HG03520 (cell line): ENCODE data around the gene DAPK1.

Source experiments
- ATAC-seq: cut with Tn5 transposase; IDR thresholded peaks from one replicate; pipeline ENCODE4 v1.9.1; 2021; ENCODE audit warnings: mild to moderate bottlenecking, moderate library complexity; ENCODE audit not compliant: unreplicated experiment

The DAPK1 gene

DNA sequence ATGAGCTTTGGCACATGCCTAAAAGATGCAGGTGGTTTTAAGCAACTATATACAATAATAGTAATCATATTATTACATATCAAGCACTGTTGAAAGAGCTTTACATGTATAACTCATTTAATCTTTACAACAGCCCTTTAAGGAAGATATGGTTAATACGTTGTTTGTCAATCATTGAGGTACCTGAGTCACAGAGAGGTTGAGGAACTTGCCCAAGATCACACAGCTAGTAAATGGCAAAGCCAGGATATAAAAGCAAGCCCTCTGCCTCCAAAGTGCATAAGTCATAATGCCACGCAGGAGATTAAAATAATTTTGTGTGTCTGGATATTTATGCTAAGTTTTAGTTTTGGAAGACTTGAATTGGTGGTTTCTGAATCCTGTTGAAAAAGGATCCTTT, 90.2 kb downstream of the DAPK1 start:
- ATAC-seq = no peak

DNA sequence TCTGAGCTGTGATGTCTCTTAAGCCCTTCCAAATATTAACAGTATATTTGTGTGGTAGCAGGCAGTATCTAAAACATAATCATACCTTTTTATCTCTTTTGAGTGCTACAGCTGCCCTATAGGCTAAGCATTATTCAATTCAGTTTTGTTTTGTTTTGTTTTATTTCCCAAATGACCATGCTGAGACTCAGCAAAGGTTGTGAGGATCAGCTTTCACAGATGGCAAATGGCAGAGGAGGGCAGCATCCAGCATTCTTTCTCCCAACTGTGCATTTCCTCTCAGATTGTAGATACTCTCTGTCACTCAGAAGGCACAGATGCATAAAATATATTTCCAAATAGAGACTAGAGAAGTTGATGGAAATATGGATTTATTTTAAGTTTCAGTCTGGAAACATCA, 90.7 kb downstream of the DAPK1 start:
- ATAC-seq = no peak

DNA sequence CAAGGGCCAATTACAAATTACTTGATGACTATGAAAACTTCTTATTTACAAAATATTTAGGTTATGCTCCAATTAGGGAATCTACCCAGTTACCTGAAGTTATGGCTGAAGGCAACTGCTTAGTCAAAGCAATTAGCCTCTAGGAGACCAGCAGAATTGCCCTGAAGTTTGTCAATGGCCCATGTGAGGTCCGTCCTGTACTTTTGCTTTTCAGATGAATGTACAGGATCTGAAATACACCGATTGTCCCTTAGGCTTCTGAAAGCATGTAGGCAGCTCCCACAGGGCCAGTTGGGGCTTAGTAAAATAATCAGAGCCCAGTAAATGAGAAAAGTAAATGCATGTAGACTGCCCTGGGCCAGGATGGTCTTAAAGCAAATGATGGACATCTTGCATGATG, 93.3 kb downstream of the DAPK1 start:
- no peak for ATAC-seq

DNA sequence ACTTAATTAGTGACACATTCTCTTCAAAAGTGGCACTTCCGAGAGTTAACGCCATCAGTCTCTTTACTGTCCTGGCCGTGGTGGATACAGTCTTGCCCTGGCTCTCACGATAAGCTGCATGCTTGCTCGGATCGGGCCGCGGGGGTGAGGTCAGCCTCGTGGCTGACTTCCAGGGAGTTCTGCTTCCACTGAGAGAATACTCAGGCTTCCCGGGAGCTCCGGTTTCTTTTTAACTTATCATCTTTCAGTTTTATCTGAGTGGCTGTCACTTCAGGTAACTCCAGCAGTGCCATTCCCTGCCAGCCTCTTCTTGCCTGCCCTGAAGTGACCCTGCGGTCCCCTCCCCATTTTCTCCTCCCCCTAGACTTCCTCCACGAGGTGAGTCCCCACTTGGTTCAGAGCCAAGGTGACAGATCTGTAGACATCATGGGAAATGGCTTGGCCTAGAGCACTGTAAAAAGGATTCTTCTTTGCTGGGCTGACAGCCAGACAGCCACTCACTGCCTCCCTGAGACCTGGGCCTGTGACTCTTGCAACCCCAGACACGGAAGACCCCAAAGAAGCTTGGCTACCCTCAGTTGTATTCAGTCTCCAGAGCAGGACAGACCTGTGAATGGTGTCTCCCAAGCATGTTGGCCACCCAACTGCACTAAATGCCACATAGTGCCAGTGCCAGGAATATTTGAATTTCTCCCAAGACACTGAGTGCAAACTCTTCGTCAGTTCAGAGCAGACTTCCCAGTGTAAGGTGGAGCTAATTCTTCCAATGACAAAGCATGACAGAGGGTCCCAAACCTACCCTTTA, 95.1 kb downstream of the DAPK1 start:
- ATAC-seq = no peak

DNA sequence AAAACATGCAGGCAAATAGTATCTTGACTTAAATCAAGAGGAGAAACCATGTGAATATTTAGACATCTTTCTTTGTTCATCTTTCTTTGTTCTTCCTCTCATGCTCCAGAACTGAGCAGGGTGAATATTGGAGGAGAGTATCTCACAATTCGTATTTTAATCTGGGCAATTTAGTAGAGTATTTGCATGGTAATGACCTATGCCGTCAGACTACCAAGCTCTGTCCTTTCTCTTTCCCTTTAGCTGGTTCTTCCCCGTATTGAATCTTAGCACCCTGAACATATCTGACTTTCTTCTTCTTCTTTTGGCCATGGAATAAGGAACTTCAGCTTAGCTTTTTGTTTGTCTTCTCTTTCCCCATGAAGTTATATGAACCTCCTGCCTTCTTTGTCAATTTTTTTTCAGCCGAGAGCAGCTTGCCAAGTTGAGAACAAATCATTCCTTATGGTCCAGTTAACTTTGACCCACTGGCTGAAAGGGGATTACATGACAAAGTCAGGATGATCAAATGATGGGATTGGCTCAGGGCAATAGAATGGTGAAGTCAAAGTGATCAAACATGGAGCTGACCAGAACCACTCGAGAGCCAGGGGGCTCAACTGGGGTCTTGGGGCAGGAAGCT, 95.8 kb downstream of the DAPK1 start:
- ATAC-seq = no peak

DNA sequence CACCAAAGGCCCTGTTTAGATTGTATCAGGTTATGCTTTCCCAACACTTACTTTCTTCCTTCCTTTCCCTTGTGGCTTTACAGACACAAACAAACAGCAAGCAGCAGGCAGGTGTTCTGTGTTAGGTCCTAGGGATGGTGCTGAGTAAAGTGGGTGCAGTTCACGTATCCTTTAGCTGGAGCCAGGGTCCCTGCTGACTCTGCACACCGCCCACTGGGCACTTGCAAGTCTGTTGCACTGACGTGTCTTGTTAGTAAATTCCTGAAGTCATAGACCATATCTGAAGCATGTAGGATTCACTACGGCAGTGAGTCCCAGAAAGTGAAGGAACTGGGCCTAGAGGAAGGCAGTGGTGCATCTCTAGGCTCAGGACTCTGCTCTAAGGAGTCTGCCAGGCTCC, 96.5 kb downstream of the DAPK1 start:
- ATAC-seq = no peak

DNA sequence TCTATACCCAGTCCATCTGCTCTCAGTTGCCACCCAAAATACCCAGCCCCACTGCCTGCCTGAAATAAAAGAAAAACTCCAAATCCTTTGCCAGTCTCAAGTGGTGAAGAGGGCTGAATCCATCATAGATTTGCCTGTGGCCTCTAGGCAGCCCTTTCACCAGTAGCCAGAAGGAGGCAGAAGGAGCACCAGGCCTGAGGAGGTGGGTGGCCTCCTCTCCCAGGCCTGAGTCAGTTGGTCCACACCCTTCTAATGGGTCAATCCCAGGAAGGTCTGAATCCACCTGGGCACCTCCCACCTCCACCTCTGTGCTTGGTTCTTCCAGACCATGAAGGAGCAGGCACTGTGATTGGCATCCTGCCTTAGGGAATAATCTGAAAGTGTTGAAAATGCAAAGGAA, 97.0 kb downstream of the DAPK1 start:
- no peak for ATAC-seq

DNA sequence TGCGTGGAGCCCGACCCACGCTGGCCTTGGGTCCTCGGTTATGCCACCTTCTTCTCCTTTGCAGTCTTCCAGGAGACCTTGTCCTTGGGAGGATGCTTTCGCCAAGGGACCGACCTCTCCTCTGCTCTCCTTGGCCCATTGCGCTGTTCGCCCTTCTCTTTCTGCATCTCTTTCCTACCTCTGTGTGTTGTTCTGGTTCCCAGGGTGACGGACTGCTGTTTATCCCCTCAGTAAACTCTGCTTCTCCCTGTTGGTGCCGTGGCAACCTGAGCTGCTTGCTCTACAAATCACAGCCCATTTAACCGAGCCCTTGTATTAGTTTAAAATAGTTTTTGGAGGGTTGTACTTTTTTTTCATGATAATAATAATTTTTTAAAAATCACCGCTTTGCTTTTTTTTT, 97.9 kb downstream of the DAPK1 start:
- no peak for ATAC-seq

DNA sequence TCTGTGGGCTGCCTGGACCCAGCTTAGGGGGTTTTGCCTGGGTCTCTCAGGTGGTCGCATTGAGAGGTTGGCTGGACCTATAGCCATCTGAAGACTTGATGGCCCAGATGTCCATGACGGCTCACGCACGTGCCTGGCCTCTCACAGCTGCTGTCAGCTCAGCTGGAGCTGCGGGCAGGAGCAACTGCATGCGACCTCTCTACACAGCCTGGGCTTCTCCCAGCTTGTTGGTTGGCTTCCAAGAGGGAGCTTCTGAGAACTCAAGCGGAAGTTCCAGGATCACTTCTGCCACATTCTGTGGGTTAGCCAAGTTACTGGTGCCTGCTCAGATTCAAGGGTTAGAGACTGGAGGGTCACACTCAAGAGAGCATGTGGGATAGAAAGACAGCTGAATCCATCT, 99.2 kb downstream of the DAPK1 start:
- ATAC-seq = no peak

DNA sequence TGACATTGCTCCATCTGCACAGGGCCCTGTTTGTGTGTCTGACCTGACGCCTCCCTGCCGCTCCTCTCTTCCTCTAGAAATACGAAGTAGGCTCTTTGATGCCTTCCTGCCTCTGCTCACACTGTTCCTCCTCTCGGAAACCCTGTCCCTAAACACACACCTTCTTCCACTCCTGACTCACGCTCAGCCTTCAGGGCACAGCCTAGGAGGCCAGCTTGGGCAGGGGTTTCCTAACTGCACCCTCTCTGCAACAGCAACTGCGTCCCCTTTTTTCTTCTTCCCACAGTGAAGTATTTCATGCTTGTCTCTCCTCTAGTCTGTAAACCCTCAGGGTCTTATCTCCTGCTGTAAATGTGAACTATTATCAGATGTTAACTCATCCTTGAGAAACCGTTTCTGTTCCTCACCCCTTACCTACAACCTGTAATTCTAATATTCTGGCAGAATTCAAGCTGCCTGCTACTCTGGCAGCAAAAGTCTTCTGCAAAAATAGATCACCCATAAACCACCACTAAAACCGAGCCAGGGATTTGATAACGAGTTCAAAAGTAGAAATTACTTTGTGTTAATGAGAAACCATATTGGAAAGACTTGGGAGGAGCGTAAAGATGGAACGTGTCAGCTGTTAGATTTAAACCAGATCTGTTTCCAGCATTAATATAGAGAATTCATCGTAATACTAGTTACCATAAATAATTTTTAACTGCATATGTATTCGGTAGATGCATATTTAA, 100.2 kb downstream of the DAPK1 start:
- ATAC-seq = no peak

DNA sequence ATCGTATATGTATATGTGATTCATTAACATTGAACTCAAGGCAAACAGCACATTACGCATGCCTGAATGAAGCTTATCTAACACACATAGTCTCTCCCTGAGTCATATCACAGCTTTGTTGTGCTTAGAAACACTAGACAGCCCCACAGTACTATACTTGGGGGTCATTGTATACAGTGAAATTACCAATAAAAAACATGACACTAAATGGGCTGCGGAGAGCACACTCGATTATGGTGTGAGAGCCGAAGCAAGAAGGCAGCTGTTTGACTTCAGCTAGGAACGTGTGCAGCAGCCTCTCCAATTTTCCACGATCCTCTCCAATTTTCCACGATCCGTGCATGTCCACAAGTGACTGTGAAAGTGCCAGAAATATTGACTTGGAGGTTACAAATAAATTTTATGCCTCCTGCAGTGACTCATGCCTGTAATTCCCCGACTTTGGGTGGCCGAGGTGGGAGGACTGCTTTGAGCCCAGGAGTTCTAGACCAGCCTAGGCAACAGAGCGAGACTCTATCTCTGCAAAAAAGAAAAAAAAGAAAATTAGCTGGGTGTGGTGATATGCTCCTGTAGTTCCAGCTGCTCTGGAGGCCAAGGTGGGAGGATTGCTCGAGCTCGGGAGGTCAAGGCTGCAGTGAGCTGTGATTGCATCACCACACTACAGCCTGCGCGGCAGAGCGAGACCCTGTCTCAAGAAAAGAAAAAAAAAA, 102.4 kb downstream of the DAPK1 start:
- no peak for ATAC-seq

DNA sequence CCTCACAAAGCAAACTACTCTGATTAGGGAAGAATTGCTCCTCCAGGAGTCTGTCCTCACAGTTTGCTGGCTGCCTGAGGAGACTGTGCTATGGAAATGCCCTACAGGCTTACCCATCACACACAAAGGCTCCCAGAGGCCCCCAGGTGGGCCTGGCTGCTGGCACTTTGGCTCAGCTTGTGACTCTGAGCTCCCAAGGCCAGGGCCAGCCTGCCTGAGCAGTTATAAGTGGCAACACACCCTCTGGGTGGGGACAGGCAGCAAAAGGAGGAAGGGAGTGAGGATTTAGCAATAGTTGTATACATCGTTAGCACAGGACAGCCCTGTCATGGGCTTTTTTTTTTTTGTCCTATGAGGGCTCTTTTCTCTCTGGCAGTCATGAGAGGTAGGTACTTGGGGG, 103.5 kb downstream of the DAPK1 start:
- ATAC-seq = no peak

DNA sequence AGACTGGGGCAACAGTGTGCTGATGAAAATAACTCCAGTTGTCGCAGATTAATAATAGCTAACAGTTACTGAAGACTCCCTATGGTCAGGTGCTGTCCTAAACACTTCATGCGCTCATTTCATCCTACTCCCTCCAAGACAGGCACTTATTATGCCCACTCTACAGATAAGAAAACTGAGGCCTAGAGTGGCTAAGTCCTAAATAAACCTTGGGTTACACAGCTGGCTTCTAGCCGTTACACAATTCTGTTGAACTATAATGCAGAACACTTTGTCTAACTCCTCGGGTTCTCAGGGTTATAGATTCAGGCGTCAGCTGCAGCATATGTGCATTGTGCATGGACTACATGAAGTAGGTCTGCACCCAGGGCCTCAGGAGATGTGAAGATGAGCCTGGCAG, 103.9 kb downstream of the DAPK1 start:
- no peak for ATAC-seq

DNA sequence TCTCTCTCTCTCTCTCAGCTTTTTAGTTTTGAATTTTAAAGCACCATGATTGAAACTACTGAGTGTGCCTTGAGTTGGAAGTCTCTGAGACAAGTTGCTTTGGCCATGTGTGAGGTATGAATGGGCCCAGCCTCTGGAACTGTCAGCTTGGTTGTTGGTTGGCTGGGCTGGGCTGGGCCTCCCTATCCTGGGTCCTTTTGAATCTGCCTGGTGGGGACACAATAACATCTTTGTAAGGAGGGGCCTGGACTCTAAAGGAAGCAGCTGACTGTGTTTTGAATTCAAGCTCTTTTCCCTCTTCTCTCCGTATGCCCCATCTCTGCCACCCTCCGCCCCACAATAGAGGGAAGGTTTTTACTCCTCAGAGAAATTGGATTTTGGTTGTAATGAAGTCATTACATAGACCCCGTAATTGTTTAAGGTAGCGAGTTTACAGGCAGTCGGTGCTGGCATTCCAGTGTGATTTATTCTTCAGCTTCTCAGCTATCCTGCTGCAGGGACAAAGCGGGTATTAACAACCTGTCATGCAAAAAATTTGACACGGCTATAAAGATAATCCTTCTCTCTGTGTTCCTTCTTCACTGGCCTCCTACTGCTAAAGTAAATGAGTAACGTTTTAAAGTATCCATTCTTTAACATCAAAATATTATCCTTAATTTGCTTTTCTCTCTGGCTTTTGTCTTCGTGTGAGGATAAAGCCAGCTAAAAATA, 105.4 kb downstream of the DAPK1 start:
- no peak for ATAC-seq

DNA sequence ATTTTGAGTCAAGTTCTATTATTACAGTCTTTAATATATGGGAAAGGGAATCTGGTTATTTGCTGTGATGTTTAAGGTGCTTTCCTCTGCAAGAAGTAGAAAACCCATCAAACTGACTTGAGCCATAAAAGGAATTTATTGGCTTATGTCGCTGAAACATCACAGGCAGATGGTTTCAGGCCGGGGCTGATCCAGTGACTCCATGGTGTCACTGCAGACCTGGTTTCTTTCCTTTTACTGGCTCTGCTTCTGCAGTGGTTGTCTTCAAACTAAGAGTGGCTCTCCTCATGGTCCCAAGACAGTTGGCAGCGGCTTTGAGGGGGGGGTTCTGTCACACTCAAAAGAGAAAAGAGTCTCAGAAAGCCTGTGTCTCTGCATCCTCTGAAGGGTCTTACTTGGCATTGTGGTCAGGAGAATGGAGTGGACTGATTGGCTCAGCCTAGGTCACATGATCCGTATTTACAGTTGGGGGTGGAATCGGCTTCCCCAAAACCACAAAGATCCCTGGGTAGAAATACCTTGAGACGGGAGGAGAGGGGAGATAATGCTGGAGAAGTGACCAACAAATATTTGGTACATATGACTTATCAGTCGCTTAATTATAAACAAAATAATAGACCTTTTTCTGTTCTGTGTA, 106.3 kb downstream of the DAPK1 start:
- ATAC-seq = no peak

DNA sequence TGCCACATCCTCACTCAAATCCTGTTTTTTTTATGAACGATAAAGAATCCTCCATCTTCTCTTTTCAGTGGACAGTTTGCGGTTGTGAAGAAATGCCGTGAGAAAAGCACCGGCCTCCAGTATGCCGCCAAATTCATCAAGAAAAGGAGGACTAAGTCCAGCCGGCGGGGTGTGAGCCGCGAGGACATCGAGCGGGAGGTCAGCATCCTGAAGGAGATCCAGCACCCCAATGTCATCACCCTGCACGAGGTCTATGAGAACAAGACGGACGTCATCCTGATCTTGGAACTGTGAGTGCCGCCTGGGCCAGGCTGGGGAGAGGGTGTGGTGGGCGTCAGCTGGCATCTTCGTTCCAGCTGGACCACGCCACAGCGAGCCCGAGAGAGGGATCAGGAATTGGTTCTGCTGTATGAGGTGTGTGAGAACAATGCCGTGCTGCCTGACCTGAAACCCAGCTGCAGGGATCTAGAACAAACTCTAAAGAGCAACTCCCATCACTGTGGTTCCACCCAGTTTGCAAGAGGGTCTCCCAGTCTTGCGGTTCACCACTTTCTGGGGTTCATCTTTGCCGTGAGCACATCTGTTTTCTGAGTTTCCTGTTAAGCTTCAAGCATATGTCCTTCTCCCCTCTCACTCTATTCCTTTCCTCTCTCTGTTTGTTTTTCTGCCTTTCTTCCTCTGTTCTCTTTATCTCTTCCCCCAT, 107.4 kb downstream of the DAPK1 start:
- no peak for ATAC-seq

DNA sequence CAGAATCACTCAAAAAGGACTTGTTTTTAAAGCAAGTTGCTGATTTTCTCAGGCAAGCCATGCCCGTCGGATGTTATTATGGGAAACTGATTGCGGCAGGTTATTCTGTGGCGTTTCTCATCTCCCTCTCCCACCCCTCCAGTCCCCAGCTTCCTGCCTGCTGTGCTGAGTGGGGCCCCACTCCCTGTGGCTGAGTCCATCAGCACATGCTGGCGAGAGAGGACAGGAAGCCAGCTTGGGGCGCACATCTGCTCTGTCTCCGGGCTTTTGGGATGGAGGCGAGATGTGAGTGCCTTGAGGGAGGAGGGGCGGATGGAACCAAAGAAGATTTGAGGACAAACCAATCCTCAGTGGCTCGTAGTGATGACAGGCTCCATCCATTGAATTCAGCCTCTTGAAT, 108.0 kb downstream of the DAPK1 start:
- no peak for ATAC-seq

DNA sequence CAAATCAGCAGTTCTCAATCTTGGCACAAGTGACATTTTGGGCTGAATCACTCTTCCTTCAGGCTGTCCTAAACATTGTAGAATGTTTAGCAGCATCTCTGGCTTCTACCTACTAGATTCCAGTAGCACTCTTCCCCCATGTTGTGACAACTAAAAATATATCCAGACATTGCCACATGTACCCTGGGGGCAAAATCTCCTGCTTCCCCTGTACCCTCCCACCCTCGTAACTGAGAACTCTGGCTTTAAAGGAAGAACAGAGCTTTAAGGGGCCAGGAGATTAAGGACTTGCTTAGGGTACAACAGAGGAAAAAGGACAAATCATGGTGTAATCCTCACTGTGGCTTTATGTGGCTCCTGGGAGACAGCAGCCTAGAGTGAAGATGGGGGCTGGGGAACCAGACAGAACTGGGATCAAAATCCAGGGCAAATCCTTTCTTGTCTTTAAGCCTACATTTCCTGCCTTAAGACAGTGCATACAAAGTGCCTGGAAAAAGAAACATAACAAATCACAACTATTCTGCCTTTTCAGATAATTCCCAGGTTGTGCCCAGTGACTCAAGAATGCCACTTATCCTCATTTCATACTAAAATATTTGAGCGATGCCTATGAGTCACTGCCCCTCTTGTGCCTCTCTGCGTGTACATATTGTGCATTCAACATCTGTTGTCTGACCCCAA, 109.3 kb downstream of the DAPK1 start:
- ATAC-seq = no peak

DNA sequence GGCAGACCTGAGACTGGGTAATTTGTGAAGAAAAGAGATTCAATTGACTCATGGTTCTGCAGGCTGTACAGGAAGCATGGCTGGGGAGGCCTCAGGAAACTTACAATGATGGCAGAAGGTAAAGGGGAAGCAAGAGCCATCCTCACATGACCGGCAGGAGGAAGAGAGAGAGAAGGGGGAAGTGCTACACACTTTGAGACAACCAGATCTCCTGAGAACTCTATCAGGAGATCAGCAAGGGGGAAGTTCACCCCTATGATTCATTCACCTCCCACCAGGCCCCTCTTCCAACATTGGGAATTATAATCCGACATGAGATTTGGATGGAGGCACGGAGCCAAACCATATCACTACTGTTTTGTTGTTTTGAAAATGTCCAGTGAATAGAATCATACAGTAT, 110.2 kb downstream of the DAPK1 start:
- no peak for ATAC-seq
